ENCODE data around the gene ALG14.

ALG14 gene

DNA sequence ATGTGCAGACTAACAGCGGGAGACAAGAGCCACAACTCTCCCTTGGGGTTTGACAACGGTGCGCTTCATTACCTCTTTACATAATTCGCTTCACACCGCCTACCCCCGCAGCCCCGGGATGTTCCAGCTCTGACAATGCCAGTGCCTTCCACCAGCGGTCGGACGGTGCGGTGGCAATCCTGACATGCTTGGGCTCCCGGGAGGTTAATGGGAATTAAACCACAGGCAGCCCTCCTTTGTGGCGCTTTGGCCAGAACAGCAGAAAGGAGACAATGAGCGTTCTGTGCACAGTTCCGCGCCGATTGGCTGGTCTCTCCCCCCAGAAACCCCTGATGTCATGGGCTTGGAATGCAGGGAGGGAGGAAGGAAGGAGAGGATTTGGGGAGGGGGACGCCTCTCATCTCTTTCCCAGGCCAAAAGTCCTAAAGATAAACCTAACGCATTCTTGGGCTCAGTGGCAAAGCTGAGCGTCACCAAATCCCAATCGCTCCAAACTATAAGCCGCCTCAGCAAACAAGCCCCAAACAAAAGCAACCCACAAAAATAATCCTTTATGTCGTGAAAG, 147.1 kb downstream of the ALG14 start (continued):
- TF ChIP-seq ZNF555 (tag by site-specific recombination; conservative IDR thresholded peaks at IDR 0.05) (no peak), KLF9 (tag by site-specific recombination; IDR thresholded peaks at IDR 0.05; ENCODE audit: low read depth) (no peak; the same call in 1 of the 2 replicates), ZNF776 (tag by site-specific recombination; IDR thresholded peaks at IDR 0.05; ENCODE audit: borderline replicate concordance) (no peak), ZNF223 (tag by site-specific recombination; IDR thresholded peaks at IDR 0.05) (no peak), ZNF654 (tag by site-specific recombination; IDR thresholded peaks at IDR 0.05; ENCODE audit: low read depth) (no peak), ZNF274 (IDR thresholded peaks at IDR 0.05; ENCODE audit: low read length) (no peak), ZNF274 (tag by site-specific recombination; IDR thresholded peaks at IDR 0.05; ENCODE audit: borderline replicate concordance) (no peak), ZNF510 (tag by site-specific recombination; IDR thresholded peaks at IDR 0.05; ENCODE audit: insufficient replicate concordance) (no peak), WT1 (tag by site-specific recombination; IDR thresholded peaks at IDR 0.05) (no peak; the same call in none of the 2 replicates), ZNF174 (tag by site-specific recombination; IDR thresholded peaks at IDR 0.05) (no peak), ZBTB1 (tag by site-specific recombination; IDR thresholded peaks at IDR 0.05) (no peak), ZSCAN30 (tag by site-specific recombination; IDR thresholded peaks at IDR 0.05) (0 out of 2 replicates have a peak, but pooled peaks have one; percentile 52), KLF8 (tag by site-specific recombination; IDR thresholded peaks at IDR 0.05) (0 out of 2 replicates have a peak, but pooled peaks have one; percentile 49), ZNF311 (tag by site-specific recombination; IDR thresholded peaks at IDR 0.05; ENCODE audit: borderline replicate concordance) (no peak), ZNF560 (tag by site-specific recombination; IDR thresholded peaks at IDR 0.05; ENCODE audit: borderline replicate concordance) (no peak), ZNF514 (tag by site-specific recombination; IDR thresholded peaks at IDR 0.05) (no peak), ZNF138 (tag by site-specific recombination; IDR thresholded peaks at IDR 0.05; ENCODE audit: borderline replicate concordance) (no peak), MZF1 (tag by site-specific recombination; IDR thresholded peaks at IDR 0.05; ENCODE audit: borderline replicate concordance) (no peak), ZEB2 (tag by site-specific recombination; IDR thresholded peaks at IDR 0.05) (peak; percentile 83; the same call in 1 of the 2 replicates), ZNF24 (tag by site-specific recombination; IDR thresholded peaks at IDR 0.05) (peak; percentile 42; the same call in 1 of the 2 replicates), KLF1 (tag by site-specific recombination; IDR thresholded peaks at IDR 0.05) (no peak), ZNF423 (tag by site-specific recombination; IDR thresholded peaks at IDR 0.05) (peak; percentile 41; the same call in 1 of the 2 replicates), HOXD13 (CRISPR knock-in tag; IDR thresholded peaks at IDR 0.05; ENCODE audit: borderline replicate concordance) (no peak), ZNF354C (tag by site-specific recombination; IDR thresholded peaks at IDR 0.05; ENCODE audit: borderline replicate concordance, low read depth) (no peak), ZNF140 (tag by site-specific recombination; IDR thresholded peaks at IDR 0.05) (no peak), BCL11A (tag by site-specific recombination; IDR thresholded peaks at IDR 0.05; ENCODE audit: low read depth) (0 out of 2 replicates have a peak, but pooled peaks have one; percentile 32), ZNF157 (tag by site-specific recombination; IDR thresholded peaks at IDR 0.05) (no peak), ZNF391 (tag by site-specific recombination; IDR thresholded peaks at IDR 0.05; ENCODE audit: borderline replicate concordance, low read depth) (peak; percentile 58; the same call in 1 of the 2 replicates), ZNF155 (tag by site-specific recombination; IDR thresholded peaks at IDR 0.05) (no peak), ZNF37A (tag by site-specific recombination; IDR thresholded peaks at IDR 0.05) (no peak), ZNF747 (tag by site-specific recombination; IDR thresholded peaks at IDR 0.05) (no peak), ZNF561 (tag by site-specific recombination; IDR thresholded peaks at IDR 0.05; ENCODE audit: borderline replicate concordance) (peak; percentile 81), ZNF707 (tag by site-specific recombination; IDR thresholded peaks at IDR 0.05) (no peak), ZNF133 (tag by site-specific recombination; IDR thresholded peaks at IDR 0.05) (no peak)
- TF ChIP-seq, protein P1, sequence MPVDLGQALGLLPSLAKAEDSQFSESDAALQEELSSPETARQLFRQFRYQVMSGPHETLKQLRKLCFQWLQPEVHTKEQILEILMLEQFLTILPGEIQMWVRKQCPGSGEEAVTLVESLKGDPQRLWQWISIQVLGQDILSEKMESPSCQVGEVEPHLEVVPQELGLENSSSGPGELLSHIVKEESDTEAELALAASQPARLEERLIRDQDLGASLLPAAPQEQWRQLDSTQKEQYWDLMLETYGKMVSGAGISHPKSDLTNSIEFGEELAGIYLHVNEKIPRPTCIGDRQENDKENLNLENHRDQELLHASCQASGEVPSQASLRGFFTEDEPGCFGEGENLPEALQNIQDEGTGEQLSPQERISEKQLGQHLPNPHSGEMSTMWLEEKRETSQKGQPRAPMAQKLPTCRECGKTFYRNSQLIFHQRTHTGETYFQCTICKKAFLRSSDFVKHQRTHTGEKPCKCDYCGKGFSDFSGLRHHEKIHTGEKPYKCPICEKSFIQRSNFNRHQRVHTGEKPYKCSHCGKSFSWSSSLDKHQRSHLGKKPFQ (tag by site-specific recombination; IDR thresholded peaks at IDR 0.05): peak; percentile 77
- TF ChIP-seq, protein P2, sequence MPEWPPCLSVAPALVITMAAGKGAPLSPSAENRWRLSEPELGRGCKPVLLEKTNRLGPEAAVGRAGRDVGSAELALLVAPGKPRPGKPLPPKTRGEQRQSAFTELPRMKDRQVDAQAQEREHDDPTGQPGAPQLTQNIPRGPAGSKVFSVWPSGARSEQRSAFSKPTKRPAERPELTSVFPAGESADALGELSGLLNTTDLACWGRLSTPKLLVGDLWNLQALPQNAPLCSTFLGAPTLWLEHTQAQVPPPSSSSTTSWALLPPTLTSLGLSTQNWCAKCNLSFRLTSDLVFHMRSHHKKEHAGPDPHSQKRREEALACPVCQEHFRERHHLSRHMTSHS (tag by site-specific recombination; IDR thresholded peaks at IDR 0.05): no peak
- TF ChIP-seq, protein P3, sequence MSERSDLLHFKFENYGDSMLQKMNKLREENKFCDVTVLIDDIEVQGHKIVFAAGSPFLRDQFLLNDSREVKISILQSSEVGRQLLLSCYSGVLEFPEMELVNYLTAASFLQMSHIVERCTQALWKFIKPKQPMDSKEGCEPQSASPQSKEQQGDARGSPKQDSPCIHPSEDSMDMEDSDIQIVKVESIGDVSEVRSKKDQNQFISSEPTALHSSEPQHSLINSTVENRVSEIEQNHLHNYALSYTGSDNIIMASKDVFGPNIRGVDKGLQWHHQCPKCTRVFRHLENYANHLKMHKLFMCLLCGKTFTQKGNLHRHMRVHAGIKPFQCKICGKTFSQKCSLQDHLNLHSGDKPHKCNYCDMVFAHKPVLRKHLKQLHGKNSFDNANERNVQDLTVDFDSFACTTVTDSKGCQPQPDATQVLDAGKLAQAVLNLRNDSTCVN (tag by site-specific recombination; optimal IDR thresholded peaks at IDR 0.05): no peak
- TF ChIP-seq, protein P4, sequence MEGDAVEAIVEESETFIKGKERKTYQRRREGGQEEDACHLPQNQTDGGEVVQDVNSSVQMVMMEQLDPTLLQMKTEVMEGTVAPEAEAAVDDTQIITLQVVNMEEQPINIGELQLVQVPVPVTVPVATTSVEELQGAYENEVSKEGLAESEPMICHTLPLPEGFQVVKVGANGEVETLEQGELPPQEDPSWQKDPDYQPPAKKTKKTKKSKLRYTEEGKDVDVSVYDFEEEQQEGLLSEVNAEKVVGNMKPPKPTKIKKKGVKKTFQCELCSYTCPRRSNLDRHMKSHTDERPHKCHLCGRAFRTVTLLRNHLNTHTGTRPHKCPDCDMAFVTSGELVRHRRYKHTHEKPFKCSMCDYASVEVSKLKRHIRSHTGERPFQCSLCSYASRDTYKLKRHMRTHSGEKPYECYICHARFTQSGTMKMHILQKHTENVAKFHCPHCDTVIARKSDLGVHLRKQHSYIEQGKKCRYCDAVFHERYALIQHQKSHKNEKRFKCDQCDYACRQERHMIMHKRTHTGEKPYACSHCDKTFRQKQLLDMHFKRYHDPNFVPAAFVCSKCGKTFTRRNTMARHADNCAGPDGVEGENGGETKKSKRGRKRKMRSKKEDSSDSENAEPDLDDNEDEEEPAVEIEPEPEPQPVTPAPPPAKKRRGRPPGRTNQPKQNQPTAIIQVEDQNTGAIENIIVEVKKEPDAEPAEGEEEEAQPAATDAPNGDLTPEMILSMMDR (tag by site-specific recombination; IDR thresholded peaks at IDR 0.05): 0 out of 2 replicates have a peak, but pooled peaks have one; percentile 37

Data from HEK293 (cell line).